ENCODE data around the gene WIPI1. TPM values are rescaled to one million over a fixed set of nuclear protein-coding genes. Genes with fewer than 3 reads are reported as not detected.

Gene WIPI1
- total and polyA plus RNA-seq, 2 of the 13 experiments (the other 11 are each of a cell fraction or from before 2014, with no cell fraction given): 29.4 to 141 TPM

DNA sequence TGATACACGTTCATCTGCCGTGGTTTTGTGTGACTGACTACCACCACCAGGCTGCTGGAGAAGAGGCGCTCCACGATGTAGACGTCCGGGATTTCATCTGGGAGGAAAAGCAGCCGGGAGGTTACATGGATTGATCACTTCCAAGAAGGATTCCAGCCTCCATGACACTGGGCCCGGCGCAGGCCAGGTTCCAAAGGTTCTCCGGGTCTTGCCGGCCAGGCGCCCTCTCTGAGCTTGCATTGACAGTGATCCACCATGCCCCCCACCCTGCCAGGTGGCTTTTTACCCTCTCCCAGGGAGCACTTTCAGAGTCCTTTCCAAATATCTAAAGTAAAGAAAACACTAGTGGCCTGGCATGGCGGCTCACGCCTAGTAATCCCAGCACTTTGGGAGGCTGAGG is 6.5 kb downstream of the WIPI1 start:
- no TSS peak for BruUV-seq (replicated peaks)
- ATAC-seq (no peak), DNase-seq (ENCODE audit: low spot score) (no peak), FAIRE-seq (no peak)
- no peaks in the 10 kb centered on the region for H4K20me1 ChIP-seq (ENCODE audit: insufficient read depth, low read length)
- in situ Hi-C loops (cut with HindIII; ENCODE audit: extremely low pct_ligation_motif_present, low pct_unique_long_range_greater_than_20kb): loop anchor here (10.0 kb wide), 2 partner anchors 314 to 476 kb away; no protein-coding TSS in a partner anchor
- H3K27me3 ChIP-seq (ENCODE audit: control insufficient read depth in 1 of 2, insufficient read depth in 2 of 2, low read length in 2 of 2): no peaks in the 10 kb centered on the region
- no peak overlapping the region for H3K9ac ChIP-seq (ENCODE audit: insufficient read depth, low read depth, low read length)
- intact Hi-C loops (cut with micrococcal nuclease; ENCODE audit: unreplicated experiment): loop anchor here (10.0 kb wide), 1 partner anchor 416 kb away; the partner anchor contains the start of gene KPNA2
- ChIA-PET CTCF (ENCODE audit: low intra/inter-chr PET ratio, low total read pairs) (no interaction called here), POLR2A (no interaction called here)
- no peak overlapping the region for H3K4me2 ChIP-seq (ENCODE audit: low read depth, low read length)
- peaks cover 2% of the 10 kb centered on the region for H3K79me2 ChIP-seq (ENCODE audit: insufficient read depth, low read length)
- H3K9me3 ChIP-seq (ENCODE audit: low read length): no peaks in the 10 kb centered on the region
- WGBS (ENCODE audit: low lambda C conversion rate): 97% methylated on average over 11 of the region's 14 CpGs
- H3K36me3 ChIP-seq (replicated peaks in 1 of 2; ENCODE audit: control insufficient read depth in 1 of 2, insufficient read depth in 2 of 2, low read length in 2 of 2): peaks cover 5 to 31% of the 10 kb centered on the region in 2 experiments
- H3K27ac ChIP-seq (ENCODE audit: extremely low read length, insufficient read depth, low read length): no peak overlapping the region
- H3K4me3 ChIP-seq (replicated peaks in 1 of 3; ENCODE audit: insufficient read depth in 1 of 3, low read depth in 2 of 3, low read length in 3 of 3): no peak overlapping the region
- H2AFZ ChIP-seq (ENCODE audit: low read length): no peak overlapping the region
- peaks cover 54% of the 10 kb centered on the region for H3K4me1 ChIP-seq (ENCODE audit: insufficient read depth, low read length)
- TF ChIP-seq ZNF501 (CRISPR knock-in tag; IDR thresholded peaks at IDR 0.05) (0 out of 2 replicates have a peak, but pooled peaks have one; percentile 19), ZSCAN9 (CRISPR knock-in tag; IDR thresholded peaks at IDR 0.05; ENCODE audit: borderline replicate concordance) (no peak), JUN (CRISPR knock-in tag; IDR thresholded peaks at IDR 0.05) (no peak), KDM1A (CRISPR knock-in tag; IDR thresholded peaks at IDR 0.05) (no peak), ETV6 (CRISPR knock-in tag; conservative IDR thresholded peaks at IDR 0.05) (no peak), ZNF367 (CRISPR knock-in tag; IDR thresholded peaks at IDR 0.05; ENCODE audit: borderline replicate concordance) (no peak), SMYD3 (CRISPR knock-in tag; IDR thresholded peaks at IDR 0.05) (no peak)
- TF ChIP-seq, protein P1, sequence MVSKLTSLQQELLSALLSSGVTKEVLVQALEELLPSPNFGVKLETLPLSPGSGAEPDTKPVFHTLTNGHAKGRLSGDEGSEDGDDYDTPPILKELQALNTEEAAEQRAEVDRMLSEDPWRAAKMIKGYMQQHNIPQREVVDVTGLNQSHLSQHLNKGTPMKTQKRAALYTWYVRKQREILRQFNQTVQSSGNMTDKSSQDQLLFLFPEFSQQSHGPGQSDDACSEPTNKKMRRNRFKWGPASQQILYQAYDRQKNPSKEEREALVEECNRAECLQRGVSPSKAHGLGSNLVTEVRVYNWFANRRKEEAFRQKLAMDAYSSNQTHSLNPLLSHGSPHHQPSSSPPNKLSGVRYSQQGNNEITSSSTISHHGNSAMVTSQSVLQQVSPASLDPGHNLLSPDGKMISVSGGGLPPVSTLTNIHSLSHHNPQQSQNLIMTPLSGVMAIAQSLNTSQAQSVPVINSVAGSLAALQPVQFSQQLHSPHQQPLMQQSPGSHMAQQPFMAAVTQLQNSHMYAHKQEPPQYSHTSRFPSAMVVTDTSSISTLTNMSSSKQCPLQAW (CRISPR knock-in tag; IDR thresholded peaks at IDR 0.05): no peak
- TF ChIP-seq, protein P2, sequence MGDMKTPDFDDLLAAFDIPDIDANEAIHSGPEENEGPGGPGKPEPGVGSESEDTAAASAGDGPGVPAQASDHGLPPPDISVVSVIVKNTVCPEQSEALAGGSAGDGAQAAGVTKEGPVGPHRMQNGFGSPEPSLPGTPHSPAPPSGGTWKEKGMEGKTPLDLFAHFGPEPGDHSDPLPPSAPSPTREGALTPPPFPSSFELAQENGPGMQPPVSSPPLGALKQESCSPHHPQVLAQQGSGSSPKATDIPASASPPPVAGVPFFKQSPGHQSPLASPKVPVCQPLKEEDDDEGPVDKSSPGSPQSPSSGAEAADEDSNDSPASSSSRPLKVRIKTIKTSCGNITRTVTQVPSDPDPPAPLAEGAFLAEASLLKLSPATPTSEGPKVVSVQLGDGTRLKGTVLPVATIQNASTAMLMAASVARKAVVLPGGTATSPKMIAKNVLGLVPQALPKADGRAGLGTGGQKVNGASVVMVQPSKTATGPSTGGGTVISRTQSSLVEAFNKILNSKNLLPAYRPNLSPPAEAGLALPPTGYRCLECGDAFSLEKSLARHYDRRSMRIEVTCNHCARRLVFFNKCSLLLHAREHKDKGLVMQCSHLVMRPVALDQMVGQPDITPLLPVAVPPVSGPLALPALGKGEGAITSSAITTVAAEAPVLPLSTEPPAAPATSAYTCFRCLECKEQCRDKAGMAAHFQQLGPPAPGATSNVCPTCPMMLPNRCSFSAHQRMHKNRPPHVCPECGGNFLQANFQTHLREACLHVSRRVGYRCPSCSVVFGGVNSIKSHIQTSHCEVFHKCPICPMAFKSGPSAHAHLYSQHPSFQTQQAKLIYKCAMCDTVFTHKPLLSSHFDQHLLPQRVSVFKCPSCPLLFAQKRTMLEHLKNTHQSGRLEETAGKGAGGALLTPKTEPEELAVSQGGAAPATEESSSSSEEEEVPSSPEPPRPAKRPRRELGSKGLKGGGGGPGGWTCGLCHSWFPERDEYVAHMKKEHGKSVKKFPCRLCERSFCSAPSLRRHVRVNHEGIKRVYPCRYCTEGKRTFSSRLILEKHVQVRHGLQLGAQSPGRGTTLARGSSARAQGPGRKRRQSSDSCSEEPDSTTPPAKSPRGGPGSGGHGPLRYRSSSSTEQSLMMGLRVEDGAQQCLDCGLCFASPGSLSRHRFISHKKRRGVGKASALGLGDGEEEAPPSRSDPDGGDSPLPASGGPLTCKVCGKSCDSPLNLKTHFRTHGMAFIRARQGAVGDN (CRISPR knock-in tag; IDR thresholded peaks at IDR 0.05): peak; percentile 13; the same call in 1 of the 2 replicates
- TF ChIP-seq, protein P3, sequence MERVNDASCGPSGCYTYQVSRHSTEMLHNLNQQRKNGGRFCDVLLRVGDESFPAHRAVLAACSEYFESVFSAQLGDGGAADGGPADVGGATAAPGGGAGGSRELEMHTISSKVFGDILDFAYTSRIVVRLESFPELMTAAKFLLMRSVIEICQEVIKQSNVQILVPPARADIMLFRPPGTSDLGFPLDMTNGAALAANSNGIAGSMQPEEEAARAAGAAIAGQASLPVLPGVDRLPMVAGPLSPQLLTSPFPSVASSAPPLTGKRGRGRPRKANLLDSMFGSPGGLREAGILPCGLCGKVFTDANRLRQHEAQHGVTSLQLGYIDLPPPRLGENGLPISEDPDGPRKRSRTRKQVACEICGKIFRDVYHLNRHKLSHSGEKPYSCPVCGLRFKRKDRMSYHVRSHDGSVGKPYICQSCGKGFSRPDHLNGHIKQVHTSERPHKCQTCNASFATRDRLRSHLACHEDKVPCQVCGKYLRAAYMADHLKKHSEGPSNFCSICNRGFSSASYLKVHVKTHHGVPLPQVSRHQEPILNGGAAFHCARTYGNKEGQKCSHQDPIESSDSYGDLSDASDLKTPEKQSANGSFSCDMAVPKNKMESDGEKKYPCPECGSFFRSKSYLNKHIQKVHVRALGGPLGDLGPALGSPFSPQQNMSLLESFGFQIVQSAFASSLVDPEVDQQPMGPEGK (CRISPR knock-in tag; IDR thresholded peaks at IDR 0.05): no peak
- TF ChIP-seq, protein P4, sequence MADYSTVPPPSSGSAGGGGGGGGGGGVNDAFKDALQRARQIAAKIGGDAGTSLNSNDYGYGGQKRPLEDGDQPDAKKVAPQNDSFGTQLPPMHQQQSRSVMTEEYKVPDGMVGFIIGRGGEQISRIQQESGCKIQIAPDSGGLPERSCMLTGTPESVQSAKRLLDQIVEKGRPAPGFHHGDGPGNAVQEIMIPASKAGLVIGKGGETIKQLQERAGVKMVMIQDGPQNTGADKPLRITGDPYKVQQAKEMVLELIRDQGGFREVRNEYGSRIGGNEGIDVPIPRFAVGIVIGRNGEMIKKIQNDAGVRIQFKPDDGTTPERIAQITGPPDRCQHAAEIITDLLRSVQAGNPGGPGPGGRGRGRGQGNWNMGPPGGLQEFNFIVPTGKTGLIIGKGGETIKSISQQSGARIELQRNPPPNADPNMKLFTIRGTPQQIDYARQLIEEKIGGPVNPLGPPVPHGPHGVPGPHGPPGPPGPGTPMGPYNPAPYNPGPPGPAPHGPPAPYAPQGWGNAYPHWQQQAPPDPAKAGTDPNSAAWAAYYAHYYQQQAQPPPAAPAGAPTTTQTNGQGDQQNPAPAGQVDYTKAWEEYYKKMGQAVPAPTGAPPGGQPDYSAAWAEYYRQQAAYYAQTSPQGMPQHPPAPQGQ (CRISPR knock-in tag; IDR thresholded peaks at IDR 0.05; ENCODE audit: borderline replicate concordance): no peak
- TF ChIP-seq, protein P5, sequence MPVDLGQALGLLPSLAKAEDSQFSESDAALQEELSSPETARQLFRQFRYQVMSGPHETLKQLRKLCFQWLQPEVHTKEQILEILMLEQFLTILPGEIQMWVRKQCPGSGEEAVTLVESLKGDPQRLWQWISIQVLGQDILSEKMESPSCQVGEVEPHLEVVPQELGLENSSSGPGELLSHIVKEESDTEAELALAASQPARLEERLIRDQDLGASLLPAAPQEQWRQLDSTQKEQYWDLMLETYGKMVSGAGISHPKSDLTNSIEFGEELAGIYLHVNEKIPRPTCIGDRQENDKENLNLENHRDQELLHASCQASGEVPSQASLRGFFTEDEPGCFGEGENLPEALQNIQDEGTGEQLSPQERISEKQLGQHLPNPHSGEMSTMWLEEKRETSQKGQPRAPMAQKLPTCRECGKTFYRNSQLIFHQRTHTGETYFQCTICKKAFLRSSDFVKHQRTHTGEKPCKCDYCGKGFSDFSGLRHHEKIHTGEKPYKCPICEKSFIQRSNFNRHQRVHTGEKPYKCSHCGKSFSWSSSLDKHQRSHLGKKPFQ (CRISPR knock-in tag; IDR thresholded peaks at IDR 0.05; ENCODE audit: insufficient replicate concordance): no peak

All from HepG2 (cell line).